ENCODE data around the gene NEMF. TPM values are rescaled to one million over a fixed set of nuclear protein-coding genes. Genes with fewer than 3 reads are reported as not detected.

NEMF gene, protein sequence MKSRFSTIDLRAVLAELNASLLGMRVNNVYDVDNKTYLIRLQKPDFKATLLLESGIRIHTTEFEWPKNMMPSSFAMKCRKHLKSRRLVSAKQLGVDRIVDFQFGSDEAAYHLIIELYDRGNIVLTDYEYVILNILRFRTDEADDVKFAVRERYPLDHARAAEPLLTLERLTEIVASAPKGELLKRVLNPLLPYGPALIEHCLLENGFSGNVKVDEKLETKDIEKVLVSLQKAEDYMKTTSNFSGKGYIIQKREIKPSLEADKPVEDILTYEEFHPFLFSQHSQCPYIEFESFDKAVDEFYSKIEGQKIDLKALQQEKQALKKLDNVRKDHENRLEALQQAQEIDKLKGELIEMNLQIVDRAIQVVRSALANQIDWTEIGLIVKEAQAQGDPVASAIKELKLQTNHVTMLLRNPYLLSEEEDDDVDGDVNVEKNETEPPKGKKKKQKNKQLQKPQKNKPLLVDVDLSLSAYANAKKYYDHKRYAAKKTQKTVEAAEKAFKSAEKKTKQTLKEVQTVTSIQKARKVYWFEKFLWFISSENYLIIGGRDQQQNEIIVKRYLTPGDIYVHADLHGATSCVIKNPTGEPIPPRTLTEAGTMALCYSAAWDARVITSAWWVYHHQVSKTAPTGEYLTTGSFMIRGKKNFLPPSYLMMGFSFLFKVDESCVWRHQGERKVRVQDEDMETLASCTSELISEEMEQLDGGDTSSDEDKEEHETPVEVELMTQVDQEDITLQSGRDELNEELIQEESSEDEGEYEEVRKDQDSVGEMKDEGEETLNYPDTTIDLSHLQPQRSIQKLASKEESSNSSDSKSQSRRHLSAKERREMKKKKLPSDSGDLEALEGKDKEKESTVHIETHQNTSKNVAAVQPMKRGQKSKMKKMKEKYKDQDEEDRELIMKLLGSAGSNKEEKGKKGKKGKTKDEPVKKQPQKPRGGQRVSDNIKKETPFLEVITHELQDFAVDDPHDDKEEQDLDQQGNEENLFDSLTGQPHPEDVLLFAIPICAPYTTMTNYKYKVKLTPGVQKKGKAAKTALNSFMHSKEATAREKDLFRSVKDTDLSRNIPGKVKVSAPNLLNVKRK
- 83.5 to 94.9 TPM (median 91.2 TPM) in 3 replicates for total RNA-seq

DNA sequence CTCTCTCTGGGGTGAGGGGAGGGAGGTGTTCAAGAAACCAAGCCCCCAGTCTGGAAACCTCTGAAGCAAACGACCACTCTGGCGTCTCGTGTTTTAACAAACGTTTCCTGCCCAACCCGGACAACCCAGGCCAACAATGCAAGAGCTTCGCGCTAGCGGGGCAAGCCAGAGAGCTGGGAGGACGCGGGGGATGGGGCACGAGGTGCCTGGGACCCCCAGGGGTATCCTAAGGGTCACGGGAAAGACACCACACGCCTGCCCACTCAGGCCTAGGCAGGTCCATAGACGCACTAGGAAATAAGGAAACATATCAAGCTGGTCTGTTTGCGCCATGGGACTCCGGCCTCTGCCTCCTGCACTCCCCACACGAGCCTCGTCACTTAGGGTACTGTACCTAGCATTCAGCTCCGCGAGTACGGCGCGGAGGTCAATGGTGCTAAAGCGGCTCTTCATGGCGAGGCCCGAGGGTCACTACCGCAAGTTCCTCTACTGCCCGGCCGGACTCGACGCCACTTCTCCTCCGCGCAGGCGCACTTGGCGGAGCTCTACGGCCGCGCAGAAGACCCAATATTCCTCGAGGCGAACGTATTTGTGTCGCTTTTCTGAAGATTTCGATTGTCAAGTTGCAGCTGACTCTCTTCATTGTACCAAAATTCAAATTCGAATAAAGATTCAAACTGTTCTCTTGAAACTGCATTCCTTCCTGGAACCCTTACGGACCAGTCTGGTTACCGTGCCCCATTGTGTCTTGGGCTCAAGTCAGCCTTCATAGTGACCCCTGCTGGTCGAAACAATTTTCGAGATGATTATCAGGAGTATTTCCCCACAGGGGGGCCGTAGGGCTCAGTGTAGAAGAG is at the start of gene NEMF:
TSS of gene NEMF (minus strand) at position 488 of the 857 bp plus-strand sequence. CDS start at position 453, 35 bp downstream.
- Mint-ChIP-seq H3K4me1 (peaks cover 20% of the 10 kb centered on the region), H3K27me3 (ENCODE audit: low read depth) (no peaks in the 10 kb centered on the region), H3K36me3 (peaks cover 11% of the 10 kb centered on the region), H3K4me3 (peak within 1 kb of the TSS; percentile 96), H3K9me3 (no peaks in the 10 kb centered on the region), H3K27ac (peak within 1 kb of the TSS; percentile 97)
- TF ChIP-seq, protein P1, sequence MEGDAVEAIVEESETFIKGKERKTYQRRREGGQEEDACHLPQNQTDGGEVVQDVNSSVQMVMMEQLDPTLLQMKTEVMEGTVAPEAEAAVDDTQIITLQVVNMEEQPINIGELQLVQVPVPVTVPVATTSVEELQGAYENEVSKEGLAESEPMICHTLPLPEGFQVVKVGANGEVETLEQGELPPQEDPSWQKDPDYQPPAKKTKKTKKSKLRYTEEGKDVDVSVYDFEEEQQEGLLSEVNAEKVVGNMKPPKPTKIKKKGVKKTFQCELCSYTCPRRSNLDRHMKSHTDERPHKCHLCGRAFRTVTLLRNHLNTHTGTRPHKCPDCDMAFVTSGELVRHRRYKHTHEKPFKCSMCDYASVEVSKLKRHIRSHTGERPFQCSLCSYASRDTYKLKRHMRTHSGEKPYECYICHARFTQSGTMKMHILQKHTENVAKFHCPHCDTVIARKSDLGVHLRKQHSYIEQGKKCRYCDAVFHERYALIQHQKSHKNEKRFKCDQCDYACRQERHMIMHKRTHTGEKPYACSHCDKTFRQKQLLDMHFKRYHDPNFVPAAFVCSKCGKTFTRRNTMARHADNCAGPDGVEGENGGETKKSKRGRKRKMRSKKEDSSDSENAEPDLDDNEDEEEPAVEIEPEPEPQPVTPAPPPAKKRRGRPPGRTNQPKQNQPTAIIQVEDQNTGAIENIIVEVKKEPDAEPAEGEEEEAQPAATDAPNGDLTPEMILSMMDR (IDR thresholded peaks at IDR 0.05; ENCODE audit: unreplicated experiment), result peak; percentile 56
- DNase-seq (ENCODE audit: low spot score in 2 of 2, unreplicated experiment in 2 of 2), result peak; percentile 60 to 82

DNA sequence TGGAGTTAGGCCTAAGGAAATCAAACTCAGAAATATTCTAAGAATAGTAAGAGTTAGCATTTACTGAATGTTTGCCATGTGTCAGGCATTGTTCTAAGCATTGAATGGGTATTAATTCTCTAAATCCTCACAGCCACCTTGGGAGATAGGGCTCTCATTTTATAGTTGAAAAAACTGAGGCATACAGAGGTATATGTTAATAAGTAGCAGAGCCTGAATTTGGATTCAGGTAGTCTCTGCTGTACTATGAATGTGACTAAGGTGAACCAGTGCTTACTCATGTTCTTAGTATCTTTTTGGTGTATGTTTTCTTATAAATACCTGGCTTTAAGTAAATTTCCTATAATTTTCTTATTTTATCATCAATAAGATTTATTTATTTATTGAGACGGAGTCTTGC is 48.4 kb upstream of the NEMF start:
- Mint-ChIP-seq H3K36me3 (no peaks in the 10 kb centered on the region), H3K4me3 (no peak overlapping the region), H3K27ac (no peak overlapping the region), H3K4me1 (peaks cover 19% of the 10 kb centered on the region), H3K9me3 (no peaks in the 10 kb centered on the region), H3K27me3 (ENCODE audit: low read depth) (no peaks in the 10 kb centered on the region)
- DNase-seq (ENCODE audit: low spot score in 2 of 2, unreplicated experiment in 2 of 2), result no peak
- TF ChIP-seq, protein P1 (IDR thresholded peaks at IDR 0.05; ENCODE audit: unreplicated experiment), result no peak

DNA sequence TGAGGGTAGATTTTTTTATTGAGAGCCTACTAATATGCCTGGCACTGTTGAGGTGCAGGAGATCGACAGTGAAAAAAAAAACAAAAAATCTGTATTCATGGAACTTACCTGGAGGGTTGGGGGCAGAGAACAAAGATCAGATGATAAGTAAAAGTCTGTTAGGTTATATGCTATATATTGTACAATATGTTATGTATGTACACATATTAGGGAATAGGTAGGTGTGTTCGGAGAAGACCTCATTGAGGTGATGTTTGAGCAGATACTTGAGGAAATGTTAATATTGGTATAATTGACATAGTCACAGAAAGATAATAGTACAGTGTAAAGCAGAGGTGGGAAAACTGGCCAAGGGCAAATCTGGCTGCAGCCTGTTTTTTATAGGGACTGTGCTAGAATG is 45.9 kb upstream of the NEMF start:
- H3K27me3 Mint-ChIP-seq (ENCODE audit: low read depth), result no peaks in the 10 kb centered on the region
- H3K4me1 Mint-ChIP-seq, result peaks cover 42% of the 10 kb centered on the region
- DNase-seq (ENCODE audit: low spot score in 2 of 2, unreplicated experiment in 2 of 2), result no peak
- no peak overlapping the region for H3K4me3 Mint-ChIP-seq
- no peaks in the 10 kb centered on the region for H3K9me3 Mint-ChIP-seq
- H3K27ac Mint-ChIP-seq, result peak overlapping the region; percentile 27
- peaks cover 7% of the 10 kb centered on the region for H3K36me3 Mint-ChIP-seq
- TF ChIP-seq, protein P1 (IDR thresholded peaks at IDR 0.05; ENCODE audit: unreplicated experiment), result no peak

DNA sequence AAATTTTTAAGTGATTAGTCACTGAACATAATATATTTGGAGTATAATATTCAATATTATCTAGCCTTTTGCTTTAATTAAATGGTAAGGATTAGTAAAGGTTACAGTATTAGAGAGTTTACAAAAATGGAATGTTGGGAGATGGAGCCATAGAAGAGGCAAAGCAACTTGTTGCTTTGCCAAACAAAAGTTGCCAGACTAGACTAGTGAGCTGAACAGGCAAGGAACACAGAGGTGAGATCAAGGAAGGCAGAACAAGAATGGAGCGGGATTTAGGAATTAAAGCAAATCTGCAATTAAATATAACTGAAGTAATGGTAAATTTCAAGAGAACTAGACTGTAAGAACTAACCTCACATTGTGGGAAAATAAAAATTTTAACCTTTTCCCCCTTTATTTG is 45.4 kb upstream of the NEMF start:
- H3K9me3 Mint-ChIP-seq, result no peaks in the 10 kb centered on the region
- no peak for DNase-seq (ENCODE audit: low spot score in 2 of 2, unreplicated experiment in 2 of 2)
- peaks cover 7% of the 10 kb centered on the region for H3K36me3 Mint-ChIP-seq
- H3K4me3 Mint-ChIP-seq, result no peak overlapping the region
- TF ChIP-seq, protein P1 (IDR thresholded peaks at IDR 0.05; ENCODE audit: unreplicated experiment), result no peak
- H3K27me3 Mint-ChIP-seq (ENCODE audit: low read depth), result no peaks in the 10 kb centered on the region
- peaks cover 42% of the 10 kb centered on the region for H3K4me1 Mint-ChIP-seq
- H3K27ac Mint-ChIP-seq, result peak overlapping the region; percentile 32

DNA sequence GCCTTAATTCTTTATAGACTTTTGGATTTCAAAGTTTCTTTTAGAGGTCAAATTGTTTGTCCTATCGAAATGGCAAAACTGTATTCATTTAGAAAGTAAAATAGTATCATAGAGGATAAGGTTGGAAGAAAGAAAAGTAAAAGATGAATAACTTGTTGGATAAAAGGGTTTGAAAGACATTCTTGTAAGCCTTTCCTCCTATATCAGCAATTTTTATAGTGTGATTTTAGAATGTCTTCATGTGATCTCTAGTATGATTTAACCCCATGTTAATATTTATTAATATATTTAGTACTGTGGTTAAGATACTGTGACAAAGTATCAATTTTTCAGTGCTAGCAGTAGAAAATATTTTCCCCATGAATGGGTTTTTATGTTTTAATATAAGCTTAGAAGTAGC is 44.8 kb upstream of the NEMF start:
- peak overlapping the region; percentile 76 for H3K27ac Mint-ChIP-seq
- H3K4me1 Mint-ChIP-seq, result peaks cover 42% of the 10 kb centered on the region
- H3K4me3 Mint-ChIP-seq, result no peak overlapping the region

More for the DNA sequence above, 44.8 kb upstream of the NEMF start:
- no peak for DNase-seq (ENCODE audit: low spot score in 2 of 2, unreplicated experiment in 2 of 2)
- Mint-ChIP-seq H3K9me3 (no peaks in the 10 kb centered on the region), H3K27me3 (ENCODE audit: low read depth) (no peaks in the 10 kb centered on the region), H3K36me3 (peaks cover 7% of the 10 kb centered on the region)
- TF ChIP-seq, protein P1 (IDR thresholded peaks at IDR 0.05; ENCODE audit: unreplicated experiment), result no peak
